GM12875 (cell line): Measurements from ENCODE around the gene CCNB2.
A peak's percentile ranks its signal among the peaks of the same experiment; 100 is the strongest.

Experiments used
- H3K4me3 ChIP-seq: one replicate; pipeline ENCODE4 v1.5.1; 2011; ENCODE audit warnings: low read depth, low read length, control low read depth
- CTCF ChIP-seq: IDR thresholded peaks from 2 replicates; pipeline ENCODE4 v1.5.1; 2011; ENCODE audit warnings: low read depth, mild to moderate bottlenecking, control low read depth, inconsistent platforms, low read length, moderate library complexity, borderline replicate concordance; ENCODE audit not compliant: insufficient read depth

CCNB2 gene

GRCh38 chr15:59104912-59105732, at the start of gene CCNB2:
Gene CCNB2 (plus strand): TSS chr15:59105146. CDS start chr15:59105269, 123 bp downstream.
- no peak for TF ChIP-seq CTCF
- H3K4me3 ChIP-seq, result peak within 1 kb of the TSS; percentile 99

- no peak overlapping the region for H3K4me3 ChIP-seq
- TF ChIP-seq CTCF, result no peak
These were observed 45.8 kb upstream of the CCNB2 start for GRCh38 chr15:59059076-59059597.

- no peak for TF ChIP-seq CTCF
- H3K4me3 ChIP-seq, result no peak overlapping the region
These were observed 44.6 kb upstream of the CCNB2 start for GRCh38 chr15:59060348-59060747.

GRCh38 chr15:59063042-59063441, 41.9 kb upstream of the CCNB2 start:
- TF ChIP-seq CTCF, result no peak
- H3K4me3 ChIP-seq, result no peak overlapping the region

- no peak overlapping the region for H3K4me3 ChIP-seq
- TF ChIP-seq CTCF, result no peak
These were observed 35.5 kb upstream of the CCNB2 start for GRCh38 chr15:59069430-59069829.

GRCh38 chr15:59074607-59075006, 30.3 kb upstream of the CCNB2 start:
- H3K4me3 ChIP-seq, result no peak overlapping the region

More at GRCh38 chr15:59074607-59075006, 30.3 kb upstream of the CCNB2 start:
- TF ChIP-seq CTCF, result no peak
